GM12865 (cell line): ENCODE measurements around the gene FCRL5.
A peak's percentile ranks its signal among the peaks of the same experiment; 100 is the strongest.

ENCODE experiments used
- DNase-seq: peaks from one replicate; pipeline ENCODE4 v3.0.0; 2010; ENCODE audit warnings: low read depth
- H3K4me3 ChIP-seq: 2 replicates; pipeline ENCODE4 v1.5.1; 2011; ENCODE audit warnings: mild to moderate bottlenecking, low read depth, low read length, control low read depth
- CTCF ChIP-seq: IDR thresholded peaks from 2 replicates; pipeline ENCODE4 v1.5.1; 2011; ENCODE audit warnings: low read length, control low read depth, low read depth, inconsistent platforms; ENCODE audit not compliant: insufficient read depth; ENCODE audit errors: missing control alignments

FCRL5 gene

GRCh38 chr1:157539568-157539967 lies 12.7 kb downstream of the FCRL5 start:
- no peak overlapping the region for H3K4me3 ChIP-seq
- no peak for TF ChIP-seq CTCF
- DNase-seq: no peak

DNA sequence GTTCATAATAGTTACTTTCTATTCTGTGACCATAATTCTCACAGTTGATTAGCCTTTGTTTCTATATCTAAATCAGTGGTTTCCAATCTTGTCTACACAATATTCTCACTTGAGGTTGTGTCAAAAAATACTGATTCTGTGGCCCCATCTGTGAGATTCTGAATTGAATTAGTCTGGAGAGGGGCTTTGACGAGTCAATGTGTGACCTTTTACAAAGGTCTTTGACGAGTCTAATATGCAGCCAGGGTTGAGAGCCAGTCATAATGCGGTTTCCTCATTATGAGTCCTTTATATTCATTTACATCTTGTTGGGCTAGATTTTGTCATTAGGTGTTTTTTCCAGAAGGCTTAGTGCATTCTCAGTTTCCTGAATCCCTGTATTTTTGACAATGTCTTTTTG lies 19.7 kb downstream of the FCRL5 start:
- no peak for DNase-seq
- no peak for TF ChIP-seq CTCF
- no peak overlapping the region for H3K4me3 ChIP-seq

DNA sequence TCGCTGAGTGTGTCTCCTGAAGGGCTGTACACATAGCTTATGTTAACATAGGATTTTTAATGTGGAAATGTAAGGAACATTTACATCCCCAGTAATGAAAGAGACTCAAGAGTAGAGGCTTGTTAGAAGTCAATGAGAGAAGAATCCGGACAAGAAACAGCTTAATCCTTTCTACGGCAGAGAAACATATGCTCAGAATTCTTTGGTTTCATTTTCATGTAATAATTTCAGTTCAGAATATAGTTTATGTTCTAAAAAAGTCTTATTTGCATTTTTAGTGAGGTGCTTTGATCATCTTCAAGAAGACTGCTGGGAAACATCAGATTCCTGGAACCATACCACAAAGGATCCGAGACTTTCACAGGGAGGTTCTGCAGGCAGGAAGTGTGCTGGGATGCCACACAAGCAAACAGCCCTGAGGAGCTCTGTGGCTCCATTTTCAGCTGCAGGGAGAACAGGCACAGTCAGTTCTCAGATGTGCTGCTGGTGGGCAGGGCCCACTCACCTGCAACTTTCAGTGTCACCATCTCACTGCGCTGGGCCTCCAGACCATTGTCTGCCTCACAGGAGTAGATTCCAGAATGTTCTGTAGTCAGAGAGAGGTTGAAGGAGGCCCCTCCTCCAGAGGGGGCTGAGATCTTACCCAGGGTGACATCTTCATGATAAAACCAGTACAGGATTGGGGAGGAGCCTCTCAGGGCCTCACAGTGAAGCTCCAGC lies 28.4 kb downstream of the FCRL5 start:
- no peak for TF ChIP-seq CTCF
- peak; percentile 75 for DNase-seq
- H3K4me3 ChIP-seq: peak overlapping the region; percentile 27; the same call in 1 of the 2 replicates

DNA sequence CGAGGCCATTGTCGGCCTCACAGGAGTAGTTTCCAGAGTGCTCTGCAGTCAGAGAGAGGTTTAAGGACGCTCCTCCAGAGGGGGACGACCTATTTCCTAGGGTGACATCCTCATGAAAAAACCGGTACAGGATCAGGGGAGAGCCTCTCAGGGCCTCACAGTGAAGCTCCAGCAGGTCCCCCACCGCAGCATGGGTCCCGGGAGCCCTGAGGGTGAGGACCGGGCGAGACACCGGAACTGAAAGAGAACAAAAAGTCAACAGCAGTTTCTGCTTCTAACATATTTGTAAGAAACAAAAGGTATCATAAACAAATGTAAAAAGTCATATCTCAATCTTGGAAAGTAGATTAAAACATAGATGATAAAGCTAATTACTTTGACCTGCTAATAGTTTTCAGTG lies 31.3 kb downstream of the FCRL5 start:
- TF ChIP-seq CTCF: no peak
- DNase-seq: no peak
- no peak overlapping the region for H3K4me3 ChIP-seq

DNA sequence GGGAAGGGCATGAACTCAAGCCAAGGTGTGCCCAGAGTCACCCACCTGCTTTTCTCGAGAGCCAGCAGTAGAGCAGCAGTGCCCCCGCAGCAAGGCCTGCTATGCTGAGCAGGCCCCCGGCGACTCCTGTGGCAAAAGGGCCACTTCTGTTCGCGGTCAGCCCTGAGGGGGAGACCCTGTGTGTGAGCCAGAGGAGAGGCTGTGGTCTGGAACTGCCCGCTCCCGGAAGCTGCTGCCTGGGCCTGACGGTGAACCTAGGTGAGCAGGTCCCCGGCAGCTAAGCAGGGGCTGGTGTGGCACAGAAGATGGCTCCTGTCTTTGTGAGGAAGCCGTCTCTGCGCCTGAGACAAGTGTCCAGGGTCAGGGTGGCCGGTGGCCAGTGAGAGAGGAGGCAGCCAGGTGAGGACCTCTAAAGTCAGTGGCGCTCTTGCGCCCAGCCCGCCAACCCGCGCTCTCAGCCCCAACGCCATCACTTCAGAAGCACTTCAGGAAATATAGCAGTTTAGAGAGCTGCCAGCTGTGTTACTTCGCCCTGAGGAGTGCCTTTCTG lies 31.9 kb downstream of the FCRL5 start:
- no peak overlapping the region for H3K4me3 ChIP-seq
- TF ChIP-seq CTCF: no peak
- DNase-seq: no peak

DNA sequence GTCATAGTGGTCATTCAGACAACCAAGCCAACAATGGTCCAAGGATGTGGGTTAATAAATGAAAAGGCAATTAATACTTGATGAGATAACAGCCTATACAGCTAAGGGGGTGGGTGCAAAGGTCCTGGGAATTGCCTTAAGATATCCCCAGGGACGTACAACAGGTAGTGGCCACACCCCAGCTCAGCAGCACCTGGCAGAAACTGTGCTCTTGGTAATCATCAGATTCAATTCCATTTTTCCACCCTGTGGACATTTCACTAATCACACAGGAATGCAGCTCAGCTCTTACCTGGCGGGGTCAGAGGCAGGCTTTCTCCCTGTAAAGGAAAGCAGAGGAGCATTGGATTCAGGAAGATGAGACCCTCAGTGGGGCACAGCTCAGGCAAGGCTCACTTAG lies 32.9 kb downstream of the FCRL5 start:
- no peak overlapping the region for H3K4me3 ChIP-seq
- TF ChIP-seq CTCF: no peak
- no peak for DNase-seq

DNA sequence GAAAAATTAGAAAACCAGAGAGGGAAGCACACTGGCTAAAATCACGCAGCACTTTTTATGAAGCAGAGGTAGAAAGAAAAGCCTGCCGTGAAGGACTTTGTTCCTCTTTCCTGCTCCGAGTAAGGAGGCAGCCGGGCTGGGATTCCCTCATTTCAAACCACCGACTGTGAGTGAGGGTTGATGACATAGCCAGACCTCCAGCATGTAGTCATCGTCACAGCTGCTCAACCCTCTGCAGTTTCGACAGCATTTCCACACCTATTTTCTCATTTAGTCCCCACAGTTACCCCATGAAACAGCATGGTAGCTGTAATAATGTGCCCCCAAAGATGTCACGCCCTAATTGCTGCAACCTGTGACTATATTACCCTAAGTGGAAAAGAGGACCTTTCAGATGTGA lies 35.3 kb downstream of the FCRL5 start:
- no peak for TF ChIP-seq CTCF
- no peak for DNase-seq

More for the DNA sequence above, 35.3 kb downstream of the FCRL5 start:
- H3K4me3 ChIP-seq: no peak overlapping the region
